SK-N-SH (cell line): ENCODE data around the gene MGME1.

Source experiments
- CTCF ChIP-seq: fragments of 200-600 bp; sonication (generic); IDR thresholded peaks from 2 replicates; pipeline ENCODE4 v1.6.1; 2017; ENCODE audit warnings: antibody characterized with exemption, mild to moderate bottlenecking, moderate library complexity
- EZH2phosphoT487 ChIP-seq: fragments of 200-600 bp; sonication (generic); IDR thresholded peaks from 2 replicates; pipeline ENCODE4 v1.6.1; 2017; ENCODE audit warnings: low read depth, mixed run types, mild to moderate bottlenecking, antibody characterized with exemption, moderate library complexity, borderline replicate concordance
- JUND ChIP-seq: IDR thresholded peaks from 2 replicates; pipeline ENCODE4 v1.4.0; 2012
- MXI1 ChIP-seq: IDR thresholded peaks from 2 replicates; pipeline ENCODE4 v1.6.1; 2012; ENCODE audit warnings: mild to moderate bottlenecking, low read depth, low read length, improper control_type of control experiment
- POLR2AphosphoS5 ChIP-seq: IDR thresholded peaks from 2 replicates; pipeline ENCODE4 v1.6.1; 2012; ENCODE audit warnings: low read depth, low read length
- RXRA ChIP-seq: IDR thresholded peaks from 2 replicates; pipeline ENCODE4 v1.4.0; 2012; ENCODE audit warnings: low read depth, mild to moderate bottlenecking, borderline replicate concordance
- SMC3 ChIP-seq: IDR thresholded peaks from 2 replicates; pipeline ENCODE4 v1.6.1; 2012; ENCODE audit warnings: low read depth, low read length, improper control_type of control experiment
- TAF1 ChIP-seq: IDR thresholded peaks from 2 replicates; pipeline ENCODE4 v1.6.1; 2012; ENCODE audit warnings: low read depth, mild to moderate bottlenecking, low read length, moderate library complexity, borderline replicate concordance
- TCF12 ChIP-seq: IDR thresholded peaks from 2 replicates; pipeline ENCODE4 v1.4.0; 2012
- TEAD4 ChIP-seq: IDR thresholded peaks from 2 replicates; pipeline ENCODE4 v1.4.0; 2012; ENCODE audit warnings: mild to moderate bottlenecking, borderline replicate concordance; ENCODE audit not compliant: insufficient read depth
- USF2 ChIP-seq: fragments of 150-350 bp; IDR thresholded peaks from 2 replicates; pipeline ENCODE4 v1.6.1; 2017; ENCODE audit warnings: antibody characterized with exemption, low read length, low read depth, borderline replicate concordance
- TF ChIP-seq, protein P1 (sequence below): IDR thresholded peaks from 2 replicates; pipeline ENCODE4; 2012

GRCh38 chr20:18031888-18032509 is 63.2 kb downstream of the MGME1 start:
- no peak for TF ChIP-seq USF2
- TF ChIP-seq CTCF = no peak
- TF ChIP-seq TCF12 = no peak
- TF ChIP-seq SMC3 = no peak
- no peak for TF ChIP-seq JUND
- no peak for TF ChIP-seq RXRA
- no peak for TF ChIP-seq TAF1
- no peak for TF ChIP-seq TEAD4
- TF ChIP-seq EZH2phosphoT487 = no peak
- TF ChIP-seq, protein P1, sequence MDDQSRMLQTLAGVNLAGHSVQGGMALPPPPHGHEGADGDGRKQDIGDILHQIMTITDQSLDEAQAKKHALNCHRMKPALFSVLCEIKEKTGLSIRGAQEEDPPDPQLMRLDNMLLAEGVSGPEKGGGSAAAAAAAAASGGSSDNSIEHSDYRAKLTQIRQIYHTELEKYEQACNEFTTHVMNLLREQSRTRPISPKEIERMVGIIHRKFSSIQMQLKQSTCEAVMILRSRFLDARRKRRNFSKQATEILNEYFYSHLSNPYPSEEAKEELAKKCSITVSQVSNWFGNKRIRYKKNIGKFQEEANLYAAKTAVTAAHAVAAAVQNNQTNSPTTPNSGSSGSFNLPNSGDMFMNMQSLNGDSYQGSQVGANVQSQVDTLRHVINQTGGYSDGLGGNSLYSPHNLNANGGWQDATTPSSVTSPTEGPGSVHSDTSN = no peak
- TF ChIP-seq POLR2AphosphoS5 = no peak
- TF ChIP-seq MXI1 = no peak
